Activated CD4-positive, alpha-beta T cell treated with anti-CD3 and anti-CD28 coated beads for 1 hour (primary cell): ENCODE data around the gene PER2.
A peak's percentile ranks its signal among the peaks of the same experiment; 100 is the strongest.

ENCODE experiments used
- DNase-seq: peaks from one replicate; pipeline ENCODE4 v3.0.0-alpha.2; 2020

Gene PER2

GRCh38 chr2:238244151-238244550 is 44.3 kb downstream of the PER2 start:
- DNase-seq = no peak

- DNase-seq = no peak
Measured at GRCh38 chr2:238243496-238244076, 44.8 kb downstream of the PER2 start.

DNA sequence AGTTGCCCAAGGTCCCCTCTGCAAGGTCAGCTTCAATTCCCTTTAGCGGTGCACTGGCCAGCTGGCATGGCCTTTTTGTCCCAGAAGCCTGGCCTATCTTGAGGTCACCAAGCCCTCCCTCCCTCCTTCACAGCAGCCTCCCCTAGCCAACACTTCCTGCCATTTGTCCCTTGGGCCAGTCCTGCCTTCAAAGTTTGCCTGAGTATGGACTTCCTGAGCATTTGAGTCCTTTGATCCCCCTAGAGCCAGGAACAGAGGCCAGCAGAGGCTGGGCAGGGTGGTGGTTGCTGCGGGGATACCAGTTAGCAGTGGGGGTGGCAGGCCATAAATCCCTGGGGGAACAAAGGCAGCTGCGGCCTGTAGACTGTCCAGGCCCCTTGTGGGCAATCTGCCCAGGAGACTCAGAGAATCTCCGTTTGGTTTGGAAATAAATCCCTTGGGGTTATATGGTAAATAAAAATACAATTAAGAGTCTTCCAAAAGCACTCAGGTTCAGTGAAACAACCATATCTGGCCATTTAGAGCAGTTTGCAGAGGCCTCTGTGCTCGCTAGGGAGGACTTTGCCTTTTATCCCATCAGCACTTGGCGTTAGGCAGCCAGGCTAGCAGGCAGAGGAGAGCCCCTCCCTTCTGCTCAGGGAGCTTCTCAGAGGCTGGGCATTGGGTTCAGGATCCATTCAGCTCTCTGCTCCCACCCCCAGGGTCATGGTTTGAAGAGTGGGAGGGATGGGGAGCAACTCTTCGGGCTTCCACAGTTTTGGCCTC is 45.5 kb downstream of the PER2 start:
- no peak for DNase-seq

GRCh38 chr2:238241970-238242369 is 46.4 kb downstream of the PER2 start:
- DNase-seq = no peak

GRCh38 chr2:238240757-238241711 is 47.4 kb downstream of the PER2 start:
- DNase-seq = no peak

DNA sequence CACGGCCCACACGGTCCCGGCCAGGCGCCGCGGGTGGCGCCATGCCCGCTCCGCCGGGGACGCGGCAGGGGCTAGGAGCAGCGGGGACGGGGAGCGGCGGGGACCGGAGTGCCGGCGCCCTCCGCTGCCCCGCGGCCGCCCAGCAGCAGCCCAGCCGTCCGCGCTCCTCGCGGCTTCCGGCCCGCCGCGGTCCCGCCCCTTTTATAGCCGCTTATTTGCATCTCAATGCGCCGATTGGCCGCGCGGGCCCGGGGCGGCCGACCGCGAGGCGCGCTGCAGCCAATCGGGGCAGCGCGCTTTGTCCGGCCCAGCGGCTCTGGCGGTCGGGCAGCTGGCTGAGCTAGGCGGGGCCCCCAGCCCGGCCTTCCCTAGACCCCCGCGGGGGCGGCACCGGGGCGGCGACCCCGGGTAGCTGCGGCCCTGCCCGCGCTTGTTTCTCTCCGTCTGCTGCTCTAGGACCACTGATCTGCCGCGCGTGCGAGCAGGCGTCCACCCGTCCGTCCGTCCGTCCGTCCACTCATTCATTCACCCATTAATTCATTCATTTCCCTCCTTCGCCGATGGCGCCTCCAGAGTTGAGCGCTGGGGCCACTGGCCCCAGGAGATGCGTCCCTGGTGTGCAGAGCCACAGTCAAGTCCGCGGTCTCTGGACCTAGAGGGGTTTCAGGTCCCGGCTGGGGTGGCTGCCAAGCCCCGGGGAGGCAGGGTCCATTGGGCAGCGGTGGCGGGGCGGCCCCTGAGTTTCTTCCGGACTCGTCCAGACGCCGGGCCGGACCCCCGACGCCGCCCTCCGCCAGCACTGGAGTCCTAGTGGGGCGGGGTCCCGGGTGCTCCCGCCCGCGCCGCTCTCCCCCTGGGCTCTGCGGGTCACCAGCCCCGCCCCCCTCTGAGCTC is 48.3 kb downstream of the PER2 start, which contains the start of gene HES6:
TSS of gene HES6 (minus strand) at position 176 of the 894 bp plus-strand sequence. CDS start at position 43, 133 bp downstream.
- DNase-seq = peak; percentile 46

- DNase-seq = no peak
Measured at GRCh38 chr2:238239543-238239862, 48.9 kb downstream of the PER2 start.

DNA sequence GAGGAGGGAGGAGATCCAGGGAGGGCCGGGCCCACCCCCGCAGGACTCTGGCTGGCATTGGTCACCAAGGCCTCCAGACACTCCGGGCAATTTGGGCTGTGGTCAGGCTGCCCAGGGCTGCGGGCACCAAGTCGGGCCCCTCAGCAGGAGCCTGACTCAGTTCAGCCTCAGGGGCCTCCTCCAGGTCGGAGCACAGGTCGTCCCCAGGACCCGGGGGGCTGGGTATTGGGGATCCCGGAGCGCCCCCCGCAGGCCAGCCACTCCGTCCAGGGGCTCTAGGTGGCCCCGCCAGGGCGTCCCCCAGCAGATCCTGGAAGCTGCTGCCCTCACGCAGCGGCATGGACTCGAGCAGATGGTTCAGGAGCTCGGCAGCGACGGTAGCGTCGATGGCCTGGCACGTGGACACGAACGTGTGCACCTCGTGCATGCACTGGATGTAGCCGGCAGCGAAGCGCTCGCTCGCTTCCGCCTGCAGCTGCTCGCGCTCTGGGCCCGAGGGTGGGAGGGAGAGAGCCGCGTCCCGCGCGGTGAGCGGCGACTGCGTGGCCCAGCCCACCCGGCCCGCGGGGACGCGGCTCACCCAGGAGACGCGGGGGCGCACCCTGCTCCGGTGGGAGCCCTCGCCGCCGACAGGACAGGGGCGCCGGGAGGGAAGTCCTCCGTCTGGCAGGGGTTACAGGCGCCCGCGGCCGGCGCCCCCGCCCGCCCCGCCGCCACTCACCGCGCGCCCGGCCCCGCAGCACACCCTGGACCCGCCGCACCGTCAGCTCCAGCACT is 49.5 kb downstream of the PER2 start:
- no peak for DNase-seq

DNA sequence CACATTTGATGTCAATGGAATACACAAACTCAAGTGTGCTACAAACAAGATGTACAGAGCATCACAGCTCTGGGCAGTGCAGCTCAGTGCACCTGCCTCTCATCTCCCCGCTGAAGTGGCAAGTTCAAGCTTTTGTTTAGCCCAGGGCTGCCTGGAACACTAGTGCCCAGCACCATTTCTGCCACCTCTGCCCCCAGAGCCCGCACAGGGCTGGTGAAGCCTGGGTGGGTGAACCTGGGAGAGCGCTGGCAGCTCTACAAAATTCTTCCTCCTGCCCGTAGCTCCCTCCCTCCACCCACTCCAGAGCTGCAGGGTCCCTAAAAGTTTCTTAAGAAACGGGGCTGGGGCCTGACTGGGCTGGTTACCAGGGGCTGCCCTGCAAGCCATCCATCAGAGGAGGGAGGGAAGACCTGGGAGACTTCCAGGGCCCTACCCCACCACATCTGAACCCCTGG is 50.1 kb downstream of the PER2 start:
- no peak for DNase-seq

GRCh38 chr2:238237431-238238135 is 50.8 kb downstream of the PER2 start:
- DNase-seq = no peak

GRCh38 chr2:238236571-238236970 is 51.8 kb downstream of the PER2 start:
- DNase-seq = no peak

DNA sequence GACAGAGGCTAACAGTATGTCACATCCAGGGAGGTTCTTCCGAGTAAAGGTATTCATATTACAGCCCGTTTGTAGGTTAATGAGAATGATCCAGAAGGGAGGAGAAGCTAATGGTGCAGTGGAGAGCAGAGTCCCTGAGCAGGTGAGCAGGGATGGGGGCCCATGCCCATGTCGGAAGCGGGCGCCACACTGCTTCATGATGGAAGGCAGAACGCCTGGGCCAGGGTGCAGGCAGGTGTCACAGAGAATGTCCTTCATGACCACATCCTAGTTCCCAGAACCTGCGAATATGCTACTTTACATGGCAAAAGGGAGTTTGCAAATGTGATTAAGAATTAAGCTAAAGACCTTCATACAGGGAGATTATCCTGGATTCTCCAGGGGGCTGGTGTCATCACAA is 52.6 kb downstream of the PER2 start:
- no peak for DNase-seq

- DNase-seq = no peak
Measured at GRCh38 chr2:238235331-238235732, 53.1 kb downstream of the PER2 start.

- DNase-seq = no peak
Measured at GRCh38 chr2:238233625-238234024, 54.8 kb downstream of the PER2 start.

- no peak for DNase-seq
Measured at GRCh38 chr2:238231809-238232208, 56.6 kb downstream of the PER2 start.

DNA sequence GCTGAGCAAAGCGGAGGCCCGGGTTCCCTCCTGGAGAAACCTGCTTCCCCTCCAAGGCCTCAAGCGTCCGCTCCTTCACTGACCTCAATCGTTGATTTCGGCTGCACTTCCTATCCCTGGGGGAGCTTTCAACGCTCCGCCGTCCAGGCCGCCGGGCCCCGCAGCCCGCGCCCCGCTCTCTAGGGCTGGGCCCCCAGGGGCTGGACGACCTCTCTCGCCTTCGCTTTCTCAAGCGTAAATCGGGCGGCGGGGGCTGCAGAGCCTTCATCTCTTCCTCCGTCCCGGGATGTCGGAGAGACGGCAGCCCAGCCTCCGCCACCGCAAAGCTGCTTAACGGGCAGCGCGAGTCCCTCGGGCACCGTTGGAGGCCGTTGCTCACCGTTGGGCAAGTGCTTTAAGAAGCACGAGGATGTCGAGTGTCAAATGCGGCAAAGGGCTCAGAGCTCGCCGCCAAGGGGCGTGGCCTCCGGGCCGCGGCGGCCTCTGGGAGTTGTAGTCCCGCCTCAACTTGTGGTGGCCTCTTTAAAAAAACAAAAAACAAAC is 57.1 kb downstream of the PER2 start:
- peak; percentile 67 for DNase-seq

DNA sequence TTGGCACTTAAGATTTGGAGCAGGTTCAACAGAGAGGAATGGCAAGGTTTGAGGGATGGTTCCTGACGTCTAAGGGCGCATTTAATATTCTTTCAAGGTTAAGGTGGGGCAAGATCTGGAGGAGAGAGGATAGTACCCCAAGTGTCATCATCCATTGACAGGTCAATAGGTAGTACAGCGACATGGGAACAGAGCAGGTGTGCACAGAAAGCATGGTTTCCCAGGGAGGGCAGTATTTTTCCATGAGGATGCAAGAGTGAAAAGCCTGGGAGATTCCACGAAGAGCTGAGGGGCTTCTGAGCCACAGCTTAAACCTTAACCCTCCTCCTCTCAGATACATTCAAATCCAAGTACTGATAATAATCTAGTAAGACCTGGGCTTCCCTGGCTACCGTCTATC is 57.7 kb downstream of the PER2 start:
- no peak for DNase-seq

GRCh38 chr2:238228700-238229099 is 59.7 kb downstream of the PER2 start:
- DNase-seq = no peak

- no peak for DNase-seq
Measured at GRCh38 chr2:238227587-238228032, 60.8 kb downstream of the PER2 start.
